HepG2 (cell line): Measurements from ENCODE around the gene LAMC3. TPM values are rescaled to one million over a fixed set of nuclear protein-coding genes. Genes with fewer than 3 reads are reported as not detected.

ENCODE experiments used
- ATAC-seq: fragments of 200-7000 bp; cut with Tn5 transposase; 3 replicates; pipeline ENCODE4 v1.9.1; 2020; ENCODE audit warnings: mild to moderate bottlenecking, moderate library complexity
- BruUV-seq: library from RNA; stranded (reverse); fragments of 400-500 nt; replicated peaks from 2 replicates; lab custom pipeline; 2021; lab: Mats Ljungman, UMichigan
- CTCF ChIA-PET: fragments of 300-600 bp; formaldehyde crosslinking; extraction: SDS; loops from one replicate; lab custom pipeline; 2021; ENCODE audit warnings: low total read pairs, inconsistent platforms, low intra/inter-chr PET ratio; lab: Yijun Ruan, JAX
- POLR2A ChIA-PET: fragments of 350-600 bp; sonication (Branson Sonifier 250); formaldehyde crosslinking; loops from one replicate; lab custom pipeline; 2020; ENCODE audit warnings: antibody characterized with exemption, inconsistent platforms; lab: Yijun Ruan, JAX
- DNase-seq: peaks from one replicate; pipeline ENCODE4 v3.0.0-alpha.2; 2015; ENCODE audit warnings: low spot score
- FAIRE-seq: peaks from 3 replicates; lab custom pipeline; 2011; peaks lifted over from hg19 to GRCh38; lab: Jason Lieb, UNC
- H2AFZ ChIP-seq: one replicate; pipeline ENCODE4 v1.6.1; 2011; ENCODE audit warnings: low read length, inconsistent platforms
- H3K27ac ChIP-seq: fragments of 300-600 bp; 3 replicates; pipeline ENCODE4 v1.8.0; 2011; ENCODE audit warnings: mixed run types, mild to moderate bottlenecking, mixed read lengths, low read length, inconsistent platforms; ENCODE audit not compliant: insufficient read depth; ENCODE audit errors: extremely low read length
- H3K27me3 ChIP-seq, 2 experiments: fragments of 200-600 bp in 1 of 2; 2 replicates in 1 of 2; 3 replicates in 1 of 2; pipeline versions ENCODE4 v1.6.0 to v1.8.0; 2011; ENCODE audit warnings: low read length in 2 of 2, mild to moderate bottlenecking in 2 of 2, moderate library complexity in 2 of 2, inconsistent platforms in 1 of 2; ENCODE audit not compliant: insufficient read depth in 2 of 2, control insufficient read depth in 1 of 2
- H3K36me3 ChIP-seq, 2 experiments: fragments of 200-600 bp in 1 of 2; replicated peaks in 1 of 2; 2 replicates in 1 of 2; 3 replicates in 1 of 2; pipeline versions ENCODE4 v1.5.1 to v1.8.0; 2011; ENCODE audit warnings: low read length in 2 of 2, inconsistent platforms in 1 of 2; ENCODE audit not compliant: insufficient read depth in 2 of 2, control insufficient read depth in 1 of 2
- H3K4me1 ChIP-seq: 2 replicates; pipeline ENCODE4 v1.5.1; 2012; ENCODE audit warnings: low read length, inconsistent platforms; ENCODE audit not compliant: insufficient read depth
- H3K4me2 ChIP-seq: 2 replicates; pipeline ENCODE4 v1.6.0; 2011; ENCODE audit warnings: low read depth, low read length, inconsistent platforms
- H3K4me3 ChIP-seq, 3 experiments: fragments of 200-600 bp in 1 of 3; sonication (generic), shearing (Covaris generic) in 1 of 3; replicated peaks in 1 of 3; 2 replicates each; pipeline ENCODE4 v1.5.1; 2011 to 2016; ENCODE audit warnings: low read length in 3 of 3, inconsistent platforms in 2 of 3, low read depth in 2 of 3, mild to moderate bottlenecking in 2 of 3, control low read depth in 1 of 3, mixed read lengths in 1 of 3; ENCODE audit not compliant: insufficient read depth in 1 of 3
- H3K79me2 ChIP-seq: one replicate; pipeline ENCODE4 v1.6.1; 2011; ENCODE audit warnings: low read length, inconsistent platforms; ENCODE audit not compliant: insufficient read depth
- H3K9ac ChIP-seq: 2 replicates; pipeline ENCODE4 v1.6.0; 2011; ENCODE audit warnings: mild to moderate bottlenecking, low read depth, low read length, inconsistent platforms; ENCODE audit not compliant: insufficient read depth
- H3K9me3 ChIP-seq: 2 replicates; pipeline ENCODE4 v1.5.1; 2012; ENCODE audit warnings: mild to moderate bottlenecking, low read length
- H4K20me1 ChIP-seq: 2 replicates; pipeline ENCODE4 v1.6.0; 2011; ENCODE audit warnings: inconsistent platforms, mild to moderate bottlenecking, low read length, moderate library complexity; ENCODE audit not compliant: insufficient read depth
- GTF3A ChIP-seq: sonication (generic); formaldehyde crosslinking; conservative IDR thresholded peaks from 2 replicates; pipeline ENCODE4 v1.4.0; 2020; ENCODE audit warnings: mild to moderate bottlenecking, missing genetic modification reagents
- HOXA3 ChIP-seq: sonication (generic); formaldehyde crosslinking; IDR thresholded peaks from 2 replicates; pipeline ENCODE4 v1.5.0; 2020; ENCODE audit warnings: missing genetic modification reagents
- MTF2 ChIP-seq: sonication (generic); formaldehyde crosslinking; IDR thresholded peaks from 2 replicates; pipeline ENCODE4 v1.5.0; 2020; ENCODE audit warnings: missing genetic modification reagents, borderline replicate concordance
- NFE2 ChIP-seq: sonication (generic); formaldehyde crosslinking; IDR thresholded peaks from 2 replicates; pipeline ENCODE4 v1.4.0; 2020; ENCODE audit warnings: missing genetic modification reagents
- PLRG1 ChIP-seq: fragments of 450-650 bp; conservative IDR thresholded peaks from 2 replicates; pipeline ENCODE4 v1.6.1; 2016
- RBM39 ChIP-seq: fragments of 200-400 bp; formaldehyde crosslinking; IDR thresholded peaks from one replicate; pipeline ENCODE4 v1.6.1; 2018; ENCODE audit warnings: antibody characterized with exemption, mild to moderate bottlenecking, low read depth, low read length; ENCODE audit not compliant: poor library complexity, severe bottlenecking
- SRSF9 ChIP-seq: fragments of 200-400 bp; formaldehyde crosslinking; IDR thresholded peaks from 2 replicates; pipeline ENCODE4 v1.6.1; 2018; ENCODE audit warnings: borderline replicate concordance, mild to moderate bottlenecking, low read depth, low read length; ENCODE audit not compliant: insufficient read depth, poor library complexity, severe bottlenecking
- ZFP41 ChIP-seq: sonication (generic); formaldehyde crosslinking; IDR thresholded peaks from 2 replicates; pipeline ENCODE4 v1.4.0; 2020; ENCODE audit warnings: mild to moderate bottlenecking, missing genetic modification reagents, borderline replicate concordance
- ZNF12 ChIP-seq: sonication (generic); formaldehyde crosslinking; IDR thresholded peaks from 2 replicates; pipeline ENCODE4 v1.5.0; 2020; ENCODE audit warnings: missing genetic modification reagents
- ZNF468 ChIP-seq: sonication (generic); formaldehyde crosslinking; IDR thresholded peaks from 2 replicates; pipeline ENCODE4 v1.8.0; 2022; ENCODE audit warnings: mild to moderate bottlenecking, moderate library complexity, missing genetic modification reagents
- ZNF569 ChIP-seq: sonication (generic); formaldehyde crosslinking; IDR thresholded peaks from 2 replicates; pipeline ENCODE4 v1.5.0; 2020; ENCODE audit warnings: mild to moderate bottlenecking, missing genetic modification reagents, moderate library complexity, borderline replicate concordance
- WGBS: methylation state at CpG from one replicate; pipeline ENCODE4 v1.1.6; 2017; ENCODE audit warnings: low lambda C conversion rate; 5-methylcytosine and 5-hydroxymethylcytosine counted together
- in situ Hi-C: cut with HindIII; loops from 2 replicates; pipeline ENCODE4 v1.10.0; 2017; ENCODE audit warnings: low pct_unique_long_range_greater_than_20kb; ENCODE audit not compliant: extremely low pct_ligation_motif_present
- intact Hi-C: fragments of 100-400 bp; cut with micrococcal nuclease; formaldehyde crosslinking; loops from one replicate; pipeline ENCODE4 v1.10.0; 2022; ENCODE audit not compliant: unreplicated experiment
- polyA plus RNA-seq, 8 experiments: library from polyadenylated mRNA; depleted of rRNA in 3 of 8; stranded (reverse) in 7 of 8; unstranded in 1 of 8; fragments of >200 nt; fragmentation: Illumina TruSeq in 4 of 8; extraction: Trizol in 4 of 8; gene quantifications; 2 replicates each; pipeline versions ENCODE4 v1.2.1 to v1.2.3, GENCODE V29; 2011 to 2016; ENCODE audit warnings: low read depth in 4 of 8, missing spikeins in 1 of 8, mixed read lengths in 1 of 8; ENCODE audit not compliant: insufficient read depth in 1 of 8
- total RNA-seq, 5 experiments: library from RNA; depleted of rRNA; stranded (reverse); fragments of >200 nt; fragmentation: Illumina TruSeq; extraction: Trizol; gene quantifications; 2 replicates each; pipeline ENCODE4 v1.2.3, GENCODE V29; 2016; ENCODE audit warnings: low read depth in 1 of 5
- TF ChIP-seq, protein P1 (sequence below): sonication (generic); formaldehyde crosslinking; IDR thresholded peaks from 2 replicates; pipeline ENCODE4 v1.4.0; 2020; ENCODE audit warnings: mild to moderate bottlenecking, missing genetic modification reagents
- TF ChIP-seq, protein P2 (sequence below): sonication (generic); formaldehyde crosslinking; IDR thresholded peaks from 2 replicates; pipeline ENCODE4 v1.5.1; 2020; ENCODE audit warnings: mild to moderate bottlenecking, missing genetic modification reagents, moderate library complexity

LAMC3 gene
- total and polyA plus RNA-seq, 2 of the 13 experiments (the other 11 are each of a cell fraction or from before 2014, with no cell fraction given), result 0.07 to 0.57 TPM

DNA sequence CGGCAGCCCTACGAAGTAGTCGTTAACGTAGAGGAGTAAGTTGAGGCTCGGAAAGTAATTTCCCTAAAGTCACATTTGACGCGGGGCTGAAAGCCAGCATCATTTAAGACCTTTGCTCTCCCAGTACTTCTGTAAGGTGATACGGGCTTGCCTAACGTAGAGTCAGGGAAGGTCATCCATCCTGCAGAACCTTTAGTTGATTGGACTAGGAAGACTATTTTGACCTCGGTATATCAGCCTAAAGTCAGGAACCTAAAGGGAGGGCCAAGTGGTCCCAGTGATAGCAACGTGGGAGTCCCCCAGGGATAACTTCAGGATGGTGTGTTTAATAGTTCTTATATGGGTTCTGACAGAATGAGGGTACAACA lies 117.1 kb downstream of the LAMC3 start (continued):
- TF ChIP-seq HOXA3 (CRISPR knock-in tag) (no peak), ZNF468 (CRISPR knock-in tag) (0 out of 2 replicates have a peak, but pooled peaks have one; percentile 0), RBM39 (no peak)

DNA sequence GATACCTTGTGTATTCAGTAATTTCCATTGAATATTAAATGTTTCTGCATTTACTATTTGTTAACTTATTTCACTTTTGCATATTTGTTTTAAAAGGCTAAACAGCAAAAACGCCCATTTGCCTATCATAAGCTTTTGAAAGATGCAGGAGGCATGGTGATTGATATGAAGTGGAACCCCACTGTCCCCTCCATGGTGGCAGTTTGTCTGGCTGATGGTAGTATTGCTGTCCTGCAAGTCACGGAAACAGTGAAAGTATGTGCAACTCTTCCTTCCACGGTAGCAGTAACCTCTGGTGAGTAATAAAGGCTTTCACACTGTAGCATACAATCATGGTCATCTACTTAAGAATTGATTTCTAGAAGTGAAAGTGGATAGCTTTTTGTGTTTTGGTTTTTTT lies 120.2 kb downstream of the LAMC3 start:
- H3K4me3 ChIP-seq, result no peak overlapping the region
- POLR2A ChIA-PET, result no interaction called here
- in situ Hi-C loops (no loop called here), intact Hi-C loops (no loop called here)
- H3K79me2 ChIP-seq, result peaks cover 27% of the 10 kb centered on the region
- H3K9ac ChIP-seq, result no peak overlapping the region
- ATAC-seq, result no peak
- no peak for DNase-seq
- H2AFZ ChIP-seq, result no peak overlapping the region
- no peak overlapping the region for H3K4me2 ChIP-seq
- no peak for FAIRE-seq
- no peak overlapping the region for H3K27ac ChIP-seq
- H3K27me3 ChIP-seq, result peaks cover 0 to 6% of the 10 kb centered on the region in 2 experiments; a peak in 1 of 5 replicates
- no peaks in the 10 kb centered on the region for H3K9me3 ChIP-seq
- CTCF ChIA-PET, result no interaction called here
- peaks cover 16 to 72% of the 10 kb centered on the region in 2 experiments; a peak in 4 of 5 replicates for H3K36me3 ChIP-seq
- H4K20me1 ChIP-seq, result no peaks in the 10 kb centered on the region
- WGBS, result 89% methylated on average over 3 of the region's 3 CpGs
- H3K4me1 ChIP-seq, result peaks cover 27% of the 10 kb centered on the region
- TF ChIP-seq MTF2 (CRISPR knock-in tag) (no peak), PLRG1 (no peak), ZNF12 (CRISPR knock-in tag) (no peak), SRSF9 (no peak), NFE2 (no peak), ZFP41 (no peak), ZNF569 (CRISPR knock-in tag) (no peak), GTF3A (CRISPR knock-in tag) (no peak)
- TF ChIP-seq, protein P1, sequence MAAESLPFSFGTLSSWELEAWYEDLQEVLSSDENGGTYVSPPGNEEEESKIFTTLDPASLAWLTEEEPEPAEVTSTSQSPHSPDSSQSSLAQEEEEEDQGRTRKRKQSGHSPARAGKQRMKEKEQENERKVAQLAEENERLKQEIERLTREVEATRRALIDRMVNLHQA (CRISPR knock-in tag), result no peak
- TF ChIP-seq, protein P2, sequence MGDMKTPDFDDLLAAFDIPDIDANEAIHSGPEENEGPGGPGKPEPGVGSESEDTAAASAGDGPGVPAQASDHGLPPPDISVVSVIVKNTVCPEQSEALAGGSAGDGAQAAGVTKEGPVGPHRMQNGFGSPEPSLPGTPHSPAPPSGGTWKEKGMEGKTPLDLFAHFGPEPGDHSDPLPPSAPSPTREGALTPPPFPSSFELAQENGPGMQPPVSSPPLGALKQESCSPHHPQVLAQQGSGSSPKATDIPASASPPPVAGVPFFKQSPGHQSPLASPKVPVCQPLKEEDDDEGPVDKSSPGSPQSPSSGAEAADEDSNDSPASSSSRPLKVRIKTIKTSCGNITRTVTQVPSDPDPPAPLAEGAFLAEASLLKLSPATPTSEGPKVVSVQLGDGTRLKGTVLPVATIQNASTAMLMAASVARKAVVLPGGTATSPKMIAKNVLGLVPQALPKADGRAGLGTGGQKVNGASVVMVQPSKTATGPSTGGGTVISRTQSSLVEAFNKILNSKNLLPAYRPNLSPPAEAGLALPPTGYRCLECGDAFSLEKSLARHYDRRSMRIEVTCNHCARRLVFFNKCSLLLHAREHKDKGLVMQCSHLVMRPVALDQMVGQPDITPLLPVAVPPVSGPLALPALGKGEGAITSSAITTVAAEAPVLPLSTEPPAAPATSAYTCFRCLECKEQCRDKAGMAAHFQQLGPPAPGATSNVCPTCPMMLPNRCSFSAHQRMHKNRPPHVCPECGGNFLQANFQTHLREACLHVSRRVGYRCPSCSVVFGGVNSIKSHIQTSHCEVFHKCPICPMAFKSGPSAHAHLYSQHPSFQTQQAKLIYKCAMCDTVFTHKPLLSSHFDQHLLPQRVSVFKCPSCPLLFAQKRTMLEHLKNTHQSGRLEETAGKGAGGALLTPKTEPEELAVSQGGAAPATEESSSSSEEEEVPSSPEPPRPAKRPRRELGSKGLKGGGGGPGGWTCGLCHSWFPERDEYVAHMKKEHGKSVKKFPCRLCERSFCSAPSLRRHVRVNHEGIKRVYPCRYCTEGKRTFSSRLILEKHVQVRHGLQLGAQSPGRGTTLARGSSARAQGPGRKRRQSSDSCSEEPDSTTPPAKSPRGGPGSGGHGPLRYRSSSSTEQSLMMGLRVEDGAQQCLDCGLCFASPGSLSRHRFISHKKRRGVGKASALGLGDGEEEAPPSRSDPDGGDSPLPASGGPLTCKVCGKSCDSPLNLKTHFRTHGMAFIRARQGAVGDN (CRISPR knock-in tag), result no peak
- BruUV-seq, result no TSS peak
